Fibroblast of villous mesenchyme (primary cell): ENCODE results near the gene MPST. TPM values are rescaled to one million over a fixed set of nuclear protein-coding genes. Genes with fewer than 3 reads are reported as not detected.
"Not testable (repeated sequence)": the region's sequence is repeated elsewhere in the genome, so short reads cannot be mapped to it uniquely, and the experiment has no call there.

Experiments
- DNase-seq: peaks from one replicate; pipeline ENCODE4 v3.0.0-alpha.2; 2010; ENCODE audit warnings: low read depth
- H3K4me3 ChIP-seq: 2 replicates; pipeline ENCODE4 v1.5.1; 2011; ENCODE audit warnings: low read depth, mild to moderate bottlenecking, low read length
- total RNA-seq: library from RNA; depleted of rRNA; stranded (reverse); fragments of >200 nt; gene quantifications from 2 replicates; pipeline ENCODE4 v1.2.3, GENCODE V29; 2012
- TF ChIP-seq, protein P1 (sequence below): IDR thresholded peaks from 2 replicates; pipeline ENCODE4 v1.5.1; 2012; ENCODE audit warnings: low read depth, mild to moderate bottlenecking, low read length; ENCODE audit not compliant: insufficient read depth

MPST gene
- total RNA-seq, 1 donor = 64.3 TPM

DNA sequence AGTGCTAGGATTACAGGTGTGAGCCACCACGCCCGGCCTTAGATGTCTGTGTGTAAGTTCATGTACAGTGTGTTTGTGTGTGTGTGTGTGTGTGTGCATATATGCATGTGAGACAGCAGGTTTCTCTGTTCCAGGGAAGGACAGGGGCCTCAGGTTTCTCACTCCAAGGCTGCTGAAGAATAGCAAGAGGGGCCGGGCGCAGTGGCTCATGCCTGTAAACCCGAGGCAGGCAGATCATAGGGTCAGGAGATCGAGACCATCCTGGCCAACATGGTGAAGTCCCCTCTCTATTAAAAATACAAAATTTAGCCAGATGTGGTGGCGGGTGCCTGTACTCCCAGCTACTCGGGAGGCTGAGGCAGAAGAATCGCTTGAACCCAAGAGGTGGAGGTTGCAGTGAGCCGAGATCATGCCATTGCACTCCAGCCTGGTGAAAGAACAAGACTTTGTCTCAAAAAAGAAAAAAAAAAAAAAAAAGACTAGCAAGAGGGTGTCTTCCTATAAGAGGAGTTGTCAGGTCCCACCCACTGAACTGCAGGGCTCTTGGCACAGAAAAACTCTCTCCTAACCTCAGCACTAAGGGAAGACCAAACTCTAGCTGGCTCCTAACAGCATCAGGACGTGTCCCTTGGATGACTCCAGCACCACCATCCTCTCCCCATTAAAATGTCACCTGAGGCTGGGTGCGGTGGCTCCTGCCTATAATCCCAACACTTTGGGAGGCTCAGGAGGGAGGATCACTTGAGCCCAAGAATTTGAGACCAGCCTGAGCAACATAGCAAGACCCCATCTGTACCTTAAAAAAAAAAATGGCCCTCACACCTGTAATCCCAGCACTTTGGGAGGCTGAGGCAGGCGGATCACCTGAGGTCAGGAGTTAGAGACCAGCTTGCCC lies 40.3 kb upstream of the MPST start:
- DNase-seq = no peak
- TF ChIP-seq, protein P1, sequence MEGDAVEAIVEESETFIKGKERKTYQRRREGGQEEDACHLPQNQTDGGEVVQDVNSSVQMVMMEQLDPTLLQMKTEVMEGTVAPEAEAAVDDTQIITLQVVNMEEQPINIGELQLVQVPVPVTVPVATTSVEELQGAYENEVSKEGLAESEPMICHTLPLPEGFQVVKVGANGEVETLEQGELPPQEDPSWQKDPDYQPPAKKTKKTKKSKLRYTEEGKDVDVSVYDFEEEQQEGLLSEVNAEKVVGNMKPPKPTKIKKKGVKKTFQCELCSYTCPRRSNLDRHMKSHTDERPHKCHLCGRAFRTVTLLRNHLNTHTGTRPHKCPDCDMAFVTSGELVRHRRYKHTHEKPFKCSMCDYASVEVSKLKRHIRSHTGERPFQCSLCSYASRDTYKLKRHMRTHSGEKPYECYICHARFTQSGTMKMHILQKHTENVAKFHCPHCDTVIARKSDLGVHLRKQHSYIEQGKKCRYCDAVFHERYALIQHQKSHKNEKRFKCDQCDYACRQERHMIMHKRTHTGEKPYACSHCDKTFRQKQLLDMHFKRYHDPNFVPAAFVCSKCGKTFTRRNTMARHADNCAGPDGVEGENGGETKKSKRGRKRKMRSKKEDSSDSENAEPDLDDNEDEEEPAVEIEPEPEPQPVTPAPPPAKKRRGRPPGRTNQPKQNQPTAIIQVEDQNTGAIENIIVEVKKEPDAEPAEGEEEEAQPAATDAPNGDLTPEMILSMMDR = no peak

DNA sequence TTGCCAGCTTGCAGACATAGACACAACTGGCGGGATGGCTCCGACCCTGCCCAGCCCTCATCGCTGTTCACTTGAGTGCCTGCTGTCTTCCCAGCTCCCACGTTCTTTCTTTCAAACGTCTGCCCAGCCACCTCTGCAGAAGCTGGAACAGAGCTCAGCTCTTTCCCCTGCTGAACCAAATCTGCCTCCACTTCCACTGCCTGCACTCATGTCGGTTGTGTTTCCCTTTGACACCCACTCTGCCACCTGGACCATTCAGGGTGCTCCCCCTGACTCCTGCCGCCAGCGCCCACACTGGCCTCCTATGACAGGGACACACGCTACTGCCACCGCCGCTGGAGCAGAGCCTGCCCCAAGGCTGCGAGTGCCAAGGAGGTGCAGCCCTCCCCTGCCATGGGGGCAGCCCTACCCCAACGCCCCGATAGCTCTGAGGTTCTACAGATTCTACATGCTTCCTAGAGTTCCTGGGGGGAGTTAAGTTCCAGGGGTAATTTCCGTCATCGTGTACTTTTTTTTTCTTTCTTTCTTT lies 38.2 kb upstream of the MPST start:
- TF ChIP-seq, protein P1 = no peak
- no peak for DNase-seq
- H3K4me3 ChIP-seq = no peak overlapping the region

More for the DNA sequence above, 40.3 kb upstream of the MPST start:
- H3K4me3 ChIP-seq = no peak overlapping the region

DNA sequence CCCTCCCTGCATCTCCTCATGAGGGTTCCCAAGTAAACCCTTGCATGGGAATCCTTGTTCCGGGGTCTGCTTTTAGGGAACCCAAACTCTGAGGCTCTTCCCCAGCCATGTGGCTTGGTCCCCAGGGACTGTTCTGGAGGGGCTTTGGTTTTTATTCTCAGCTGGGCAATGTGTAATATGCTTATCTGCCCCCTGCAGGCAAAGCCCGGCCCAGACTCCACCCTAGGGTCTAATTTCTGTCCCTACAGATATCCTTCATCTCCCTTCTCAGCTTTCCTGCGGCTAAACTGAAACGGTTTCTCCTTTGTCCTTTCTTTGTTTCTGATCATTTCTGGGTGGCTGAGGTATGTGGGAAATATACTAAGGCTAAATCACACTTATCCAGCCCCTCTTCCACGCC lies 37.4 kb upstream of the MPST start:
- DNase-seq = no peak
- TF ChIP-seq, protein P1 = no peak

DNA sequence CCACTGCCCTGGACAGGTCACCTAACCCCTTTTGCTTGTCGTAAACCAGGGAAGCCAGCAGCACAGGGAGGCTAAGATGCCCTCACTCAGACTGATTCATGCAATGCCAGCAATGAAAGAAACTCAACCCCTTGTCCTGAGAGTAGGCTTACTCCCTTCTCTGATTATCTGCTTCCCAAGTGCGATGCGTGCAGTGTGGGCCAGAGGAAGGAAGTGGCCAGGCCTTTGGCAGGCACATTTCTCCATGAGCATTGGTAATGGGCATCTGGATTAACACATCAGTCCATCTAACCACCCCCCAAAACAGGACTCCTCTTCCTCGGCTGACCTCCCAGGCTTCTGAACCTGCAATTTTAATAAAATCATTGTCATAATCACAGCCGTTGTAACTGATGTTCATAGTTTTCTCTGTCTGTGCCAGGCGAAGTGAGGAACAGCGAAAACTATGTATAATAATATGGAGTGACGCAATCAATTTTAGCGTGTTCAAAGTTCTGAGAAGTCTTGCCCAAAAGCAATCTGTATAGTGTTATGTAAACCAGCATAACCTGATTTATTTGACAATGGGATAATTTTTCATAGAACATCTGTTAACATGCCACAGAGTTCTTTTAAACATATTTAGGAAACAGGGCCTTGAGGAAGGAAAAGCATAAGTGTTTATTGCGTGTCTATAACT lies 34.2 kb upstream of the MPST start:
- DNase-seq = no peak
- no peak overlapping the region for H3K4me3 ChIP-seq

More for the DNA sequence above, 37.4 kb upstream of the MPST start:
- no peak overlapping the region for H3K4me3 ChIP-seq

DNA sequence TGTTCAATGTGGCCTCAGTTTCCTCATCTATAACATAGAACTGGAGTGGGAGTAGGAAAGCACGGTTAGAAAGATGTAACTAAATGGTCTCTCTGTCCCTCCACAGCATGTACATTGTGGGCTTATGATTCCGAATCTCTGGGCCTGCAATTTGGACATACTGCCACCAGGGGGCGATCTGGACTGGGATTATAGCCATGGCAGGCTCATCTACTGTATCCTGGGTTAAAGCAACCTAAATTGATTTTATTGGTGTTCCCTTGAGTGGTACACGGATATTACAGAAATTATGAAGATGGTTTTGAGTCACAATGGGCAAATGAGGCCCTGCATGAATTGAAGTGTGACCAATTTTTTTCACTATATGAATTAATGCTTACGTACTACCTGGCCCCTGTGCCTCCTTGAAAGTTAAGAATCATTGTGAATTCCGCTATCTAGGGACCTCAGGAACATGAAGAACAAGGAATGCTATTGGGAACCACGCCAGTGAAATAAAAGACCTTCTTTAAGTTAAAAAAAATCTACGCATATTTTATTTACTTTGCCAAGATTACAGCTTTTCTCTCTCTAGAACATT lies 33.2 kb upstream of the MPST start:
- TF ChIP-seq, protein P1 = peak; percentile 56
- DNase-seq = no peak

More for the DNA sequence above, 34.2 kb upstream of the MPST start:
- TF ChIP-seq, protein P1 = no peak

DNA sequence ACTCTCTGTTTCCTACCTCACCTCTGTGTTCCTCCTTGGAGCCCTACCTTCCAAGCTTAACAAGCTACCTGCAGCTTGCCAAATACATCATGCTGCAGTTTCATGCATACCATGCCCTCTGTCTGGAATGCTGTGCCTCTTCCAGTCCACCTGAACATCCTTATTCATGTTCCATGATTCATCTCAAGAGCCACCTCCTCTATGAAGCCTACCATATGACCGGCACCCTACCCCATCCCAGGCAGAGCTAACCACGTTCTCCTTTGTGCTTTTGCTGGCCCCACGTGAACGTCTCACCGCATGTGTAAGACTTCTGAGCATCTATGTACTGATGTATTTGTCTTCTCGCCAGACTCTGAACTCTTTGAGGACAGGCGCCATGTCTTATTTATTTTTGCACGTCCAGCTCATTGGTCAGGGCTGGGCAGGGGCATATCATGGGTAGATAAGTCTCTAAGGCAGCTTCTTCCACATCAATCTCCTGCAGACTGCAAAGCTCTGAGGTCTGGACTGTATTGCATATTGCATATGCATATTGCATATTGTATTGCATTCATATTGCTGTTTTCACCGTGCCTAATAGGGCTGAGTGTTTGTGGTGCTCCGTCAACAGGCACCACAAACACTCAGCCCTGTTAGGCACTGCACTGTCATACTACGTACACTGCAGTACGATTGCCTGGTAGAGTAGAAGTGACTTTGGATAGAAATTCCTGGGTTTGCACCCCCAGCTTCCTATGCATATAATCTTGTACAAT lies 31.3 kb upstream of the MPST start:
- no peak for DNase-seq
- TF ChIP-seq, protein P1 = no peak
- H3K4me3 ChIP-seq = no peak overlapping the region

More for the DNA sequence above, 33.2 kb upstream of the MPST start:
- H3K4me3 ChIP-seq = no peak overlapping the region

DNA sequence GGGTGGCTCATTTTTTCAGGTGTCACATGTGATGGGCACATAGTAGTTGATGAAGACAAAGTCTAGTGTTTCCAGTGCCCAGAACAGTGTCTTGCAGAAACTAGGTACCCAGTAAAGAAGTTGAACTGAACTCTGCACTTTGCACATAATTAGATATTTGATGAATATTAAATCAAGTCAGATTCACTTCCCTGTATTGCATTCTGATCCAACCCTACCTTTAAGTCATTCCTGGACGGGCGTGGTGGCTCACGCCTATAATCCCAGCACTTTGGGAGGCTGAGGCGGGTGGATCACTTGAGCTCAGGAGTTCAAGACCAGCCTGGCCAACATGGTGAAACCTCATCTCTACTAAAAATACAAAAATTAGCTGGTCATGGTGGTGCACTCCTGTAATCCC lies 30.5 kb upstream of the MPST start:
- not testable (repeated sequence) for DNase-seq, H3K4me3 ChIP-seq
